ENCODE data around the gene LRRC42.

- no peak for TF ChIP-seq CTCF (IDR thresholded peaks at IDR 0.05)
- no peak for TF ChIP-seq EZH2phosphoT487 (IDR thresholded peaks at IDR 0.05)
Measured at GRCh38 chr1:54011316-54012007, 65.3 kb downstream of the LRRC42 start.
